A549 (cell line): ENCODE data around the gene SLC26A3.

ENCODE experiments used
- BHLHE40 ChIP-seq: IDR thresholded peaks from 2 replicates; pipeline ENCODE4 v1.6.1; 2012; ENCODE audit warnings: low read depth, low read length, inconsistent platforms
- CEBPB ChIP-seq, 2 experiments: fragments of >200 bp in 1 of 2; sonication (Bioruptor Twin) in 1 of 2; formaldehyde crosslinking in 1 of 2; IDR thresholded peaks; 2 replicates each; pipeline ENCODE4 v1.6.1; 2012 to 2016
- CHD4 ChIP-seq: fragments of 200-600 bp; sonication (generic); IDR thresholded peaks from 2 replicates; pipeline ENCODE4 v1.6.1; 2016; ENCODE audit warnings: antibody characterized with exemption, mild to moderate bottlenecking, borderline replicate concordance
- CTCF ChIP-seq: fragments of >200 bp; sonication (Bioruptor Twin); formaldehyde crosslinking; IDR thresholded peaks from 3 replicates; pipeline ENCODE4 v1.5.1; 2016
- EP300 ChIP-seq, 2 experiments: fragments of >200 bp; sonication (Bioruptor Twin); formaldehyde crosslinking; IDR thresholded peaks; 2 replicates in 1 of 2; 3 replicates in 1 of 2; pipeline ENCODE4 v1.6.1; 2016 to 2017
- POLR2A ChIP-seq: IDR thresholded peaks from 2 replicates; pipeline ENCODE4 v1.6.1; 2012; ENCODE audit warnings: mild to moderate bottlenecking, low read length

- TF ChIP-seq EP300 (IDR thresholded peaks at IDR 0.05) (no peak), CTCF (no peak), POLR2A (no peak), CHD4 (no peak), CEBPB (IDR thresholded peaks at IDR 0.05) (no peak), BHLHE40 (no peak)
Measured at GRCh38 chr7:107837145-107837512, 34.1 kb upstream of the SLC26A3 start.
